GM19467 (cell line): Measurements from ENCODE around the gene SERHL2.
"Not testable (repeated sequence)": the region's sequence is repeated elsewhere in the genome, so short reads cannot be mapped to it uniquely, and the experiment has no call there.

ENCODE experiments used
- ATAC-seq: cut with Tn5 transposase; IDR thresholded peaks from one replicate; pipeline ENCODE4 v1.9.1; 2021; ENCODE audit warnings: mild to moderate bottlenecking, moderate library complexity; ENCODE audit not compliant: unreplicated experiment

SERHL2 gene

GRCh38 chr22:42535082-42535731 is 18.5 kb upstream of the SERHL2 start:
- ATAC-seq = not testable (repeated sequence)

GRCh38 chr22:42536166-42536565 is 17.6 kb upstream of the SERHL2 start:
- ATAC-seq = no peak

GRCh38 chr22:42536634-42537033 is 17.1 kb upstream of the SERHL2 start:
- not testable (repeated sequence) for ATAC-seq

GRCh38 chr22:42537199-42537831 is 16.4 kb upstream of the SERHL2 start:
- ATAC-seq = not testable (repeated sequence)

DNA sequence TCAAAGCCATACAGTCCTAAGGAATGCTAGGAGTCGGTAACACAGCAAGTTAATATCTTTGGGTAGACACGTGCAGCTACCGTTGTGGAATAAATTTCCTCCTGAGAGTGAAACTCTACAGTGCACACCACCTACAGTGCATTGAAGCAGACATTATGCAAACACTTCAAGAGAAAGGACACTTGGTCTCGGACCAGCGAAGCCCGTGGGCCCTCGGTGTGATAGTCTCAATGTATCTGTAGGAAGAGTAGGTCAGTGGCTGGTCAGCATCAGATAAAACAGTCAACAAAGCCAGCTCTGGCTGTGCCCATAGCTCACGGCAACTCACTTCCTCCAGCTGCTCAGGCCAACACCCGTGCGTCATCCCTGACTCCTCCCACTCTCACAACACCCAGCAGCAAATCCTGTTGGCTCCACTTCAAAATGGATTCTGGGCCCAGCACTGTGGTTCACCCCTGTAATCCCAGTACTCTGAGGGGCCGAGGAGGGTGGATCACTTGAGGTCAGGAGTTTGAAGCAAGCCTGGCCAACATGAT is 14.5 kb upstream of the SERHL2 start:
- not testable (repeated sequence) for ATAC-seq

DNA sequence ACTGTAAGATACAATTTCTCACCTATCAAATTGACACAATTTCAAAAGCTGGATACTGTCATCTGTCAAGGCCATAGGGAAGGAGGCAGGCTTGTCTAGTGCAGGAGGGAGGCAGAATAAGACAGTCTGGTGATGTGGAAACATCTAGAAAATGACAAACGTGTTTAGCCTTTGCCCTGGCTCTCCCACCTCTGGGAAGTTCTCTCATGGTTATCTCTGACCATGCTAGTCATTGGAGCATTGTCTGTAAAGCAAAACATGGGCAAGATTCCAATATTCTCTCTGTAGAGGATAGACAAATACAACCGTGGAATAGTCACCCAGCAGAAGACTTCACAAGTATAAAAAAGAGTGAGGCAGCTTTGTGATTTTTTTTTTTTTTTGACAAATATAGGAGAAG is 9.1 kb upstream of the SERHL2 start:
- no peak for ATAC-seq

- ATAC-seq = no peak
Measured at GRCh38 chr22:42547562-42547961, 6.2 kb upstream of the SERHL2 start.

GRCh38 chr22:42548126-42548525 is 5.6 kb upstream of the SERHL2 start:
- not testable (repeated sequence) for ATAC-seq

DNA sequence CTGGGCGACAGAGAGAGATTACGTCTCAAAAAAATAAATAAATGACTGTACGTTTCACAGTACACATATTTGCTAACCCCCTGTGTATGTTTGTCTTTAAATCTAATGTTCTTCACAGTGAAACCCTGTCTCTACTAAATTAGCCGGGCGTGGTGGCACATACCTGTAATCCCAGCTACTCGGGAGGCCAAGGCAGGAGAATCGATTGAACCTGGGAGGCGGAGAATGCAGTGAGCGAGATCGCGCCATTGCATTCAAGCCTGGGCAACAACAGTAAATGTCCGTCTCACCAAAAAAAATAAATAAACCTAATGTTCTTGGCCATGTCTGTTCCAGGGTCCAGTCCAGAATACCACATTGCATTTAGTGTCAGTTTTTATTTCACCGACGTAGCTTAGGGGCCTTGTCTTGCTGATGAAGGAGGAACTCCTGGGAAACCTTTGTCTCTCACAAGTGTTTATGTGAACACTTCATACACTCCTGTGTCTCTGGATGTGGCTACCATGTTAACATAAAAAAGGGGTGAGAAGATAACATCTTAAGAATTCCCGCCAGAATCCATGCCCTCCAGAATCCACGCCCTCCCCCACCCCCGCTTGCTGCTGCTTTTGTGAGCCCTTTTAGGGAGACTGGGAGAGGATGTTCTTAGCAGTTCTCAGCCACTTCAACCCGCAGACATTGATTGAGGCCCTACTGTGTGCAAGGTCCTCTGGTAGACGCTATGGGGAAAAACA is 5.0 kb upstream of the SERHL2 start:
- no peak for ATAC-seq

DNA sequence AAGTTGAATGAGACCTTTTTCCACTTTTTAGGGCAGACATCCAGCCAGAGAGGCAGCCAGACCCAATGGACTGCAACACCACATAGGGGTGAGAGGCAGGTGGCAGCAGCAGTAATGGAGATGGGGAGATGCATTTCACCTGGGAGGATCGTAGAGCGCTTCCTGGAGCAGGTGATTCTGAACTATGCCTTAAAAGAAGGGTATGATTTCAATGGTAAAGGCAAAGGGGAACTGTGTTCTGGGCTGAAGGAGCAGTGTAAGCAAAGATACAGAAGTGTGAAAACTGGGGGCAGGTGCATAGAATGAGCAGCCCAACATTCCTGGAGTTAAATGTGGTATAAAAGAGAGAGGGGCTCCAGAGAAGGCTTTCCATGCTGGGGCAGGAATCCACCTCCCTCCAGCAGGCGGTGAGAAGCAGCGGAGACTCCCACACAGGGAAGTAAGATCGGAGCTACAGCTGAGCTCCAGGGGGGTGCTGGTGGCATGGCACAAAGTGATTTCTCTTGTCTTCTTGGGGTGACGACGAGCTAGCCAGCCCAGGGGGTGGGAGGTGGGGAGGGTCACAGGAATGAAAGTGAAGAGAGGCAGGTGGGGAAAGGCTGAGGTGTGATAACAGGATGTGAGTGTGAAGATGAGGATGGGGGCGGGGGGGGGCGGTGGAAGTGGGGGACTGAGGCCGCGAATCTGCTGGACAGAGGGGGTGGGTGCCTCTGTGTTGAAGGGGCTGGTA is 4.3 kb upstream of the SERHL2 start:
- no peak for ATAC-seq

GRCh38 chr22:42552294-42552647 is 1.5 kb upstream of the SERHL2 start:
- ATAC-seq = not testable (repeated sequence)

DNA sequence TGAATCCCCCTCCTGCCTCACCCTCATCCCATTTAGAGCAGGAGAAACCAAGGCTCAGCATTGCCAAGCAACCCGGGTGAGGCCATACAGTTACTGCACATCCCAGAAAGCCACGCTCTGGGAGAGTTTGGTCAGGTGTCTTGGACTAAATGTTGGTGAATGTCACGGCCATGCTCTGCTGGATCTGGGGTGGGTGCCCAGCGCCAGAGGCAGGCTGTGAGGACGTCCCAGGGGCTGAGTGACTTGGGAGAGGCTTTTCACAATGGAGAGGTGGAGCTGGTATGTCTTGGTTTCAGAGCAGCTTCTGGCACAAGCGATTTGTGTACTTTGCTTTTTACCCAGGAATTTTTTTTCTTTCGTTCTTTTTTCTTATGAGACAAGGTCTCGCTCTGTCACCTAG is 6.6 kb downstream of the SERHL2 start:
- no peak for ATAC-seq

GRCh38 chr22:42560781-42561180 is 7.0 kb downstream of the SERHL2 start:
- ATAC-seq = no peak

- no peak for ATAC-seq
Measured at GRCh38 chr22:42561856-42562255, 8.1 kb downstream of the SERHL2 start.

- no peak for ATAC-seq
Measured at GRCh38 chr22:42562279-42562678, 8.5 kb downstream of the SERHL2 start.

DNA sequence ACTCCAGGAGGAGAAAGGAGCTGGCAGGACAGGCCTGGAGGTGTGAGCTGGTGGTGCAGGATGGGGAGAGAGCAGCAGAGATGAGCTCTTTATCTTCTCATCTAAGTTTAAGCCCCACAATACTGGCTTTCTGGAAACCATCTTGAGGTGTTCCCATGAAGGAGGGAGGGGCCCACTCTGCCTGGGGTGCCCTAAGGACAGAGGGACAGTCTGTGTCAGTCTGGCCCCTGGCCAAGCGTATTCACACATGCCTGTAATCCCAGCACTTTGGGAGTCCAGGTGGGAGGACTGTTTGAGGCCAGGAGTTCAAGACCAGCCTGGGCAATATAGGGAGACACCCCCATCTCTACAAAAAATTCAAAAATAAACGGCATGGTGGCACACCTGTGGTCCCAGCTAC is 8.9 kb downstream of the SERHL2 start:
- no peak for ATAC-seq

DNA sequence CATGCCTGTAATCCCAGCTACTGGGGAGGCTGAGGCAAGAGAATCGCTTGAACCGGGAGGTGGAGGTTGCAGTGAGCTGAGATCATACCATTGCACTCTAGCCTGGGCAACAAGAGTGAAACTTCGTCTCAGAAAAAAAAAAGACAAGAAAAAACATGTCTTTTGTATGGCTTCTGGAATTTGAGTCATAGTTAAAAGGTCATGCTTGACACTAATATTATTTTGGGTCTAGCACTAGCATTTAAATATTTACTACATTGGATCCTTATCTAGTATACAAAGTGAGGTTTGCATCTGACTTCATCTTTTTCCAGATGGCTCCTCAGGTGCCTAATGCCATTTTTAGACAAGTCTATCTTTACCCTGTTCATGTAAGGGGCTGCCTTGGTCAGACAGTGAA is 10.2 kb downstream of the SERHL2 start:
- not testable (repeated sequence) for ATAC-seq

GRCh38 chr22:42564699-42565098 is 10.9 kb downstream of the SERHL2 start:
- no peak for ATAC-seq

GRCh38 chr22:42565956-42566355 is 12.2 kb downstream of the SERHL2 start:
- ATAC-seq = no peak

- not testable (repeated sequence) for ATAC-seq
Measured at GRCh38 chr22:42567950-42568349, 14.2 kb downstream of the SERHL2 start.

DNA sequence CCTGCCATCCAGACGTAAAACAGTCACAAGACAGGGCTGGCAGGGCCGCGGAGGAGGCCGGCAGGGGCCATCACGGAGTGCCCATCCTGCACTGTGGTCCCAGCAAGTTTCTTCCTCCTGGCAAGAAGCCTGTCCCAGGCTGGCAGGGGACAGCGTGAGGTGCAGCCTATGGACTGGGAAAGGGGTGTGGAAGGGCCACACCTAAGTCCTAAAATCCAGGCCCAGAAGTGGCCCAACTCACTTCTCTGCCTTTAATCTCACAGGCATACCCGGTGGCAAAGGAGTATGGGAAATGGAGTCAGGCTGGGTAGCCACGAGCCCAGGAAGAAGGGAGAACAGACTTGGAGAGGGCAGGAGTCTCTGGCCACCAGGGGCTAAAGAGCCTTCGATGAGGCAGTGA is 16.8 kb downstream of the SERHL2 start:
- not testable (repeated sequence) for ATAC-seq
